ENCODE results near the gene ST6GALNAC6.

The ST6GALNAC6 gene

DNA sequence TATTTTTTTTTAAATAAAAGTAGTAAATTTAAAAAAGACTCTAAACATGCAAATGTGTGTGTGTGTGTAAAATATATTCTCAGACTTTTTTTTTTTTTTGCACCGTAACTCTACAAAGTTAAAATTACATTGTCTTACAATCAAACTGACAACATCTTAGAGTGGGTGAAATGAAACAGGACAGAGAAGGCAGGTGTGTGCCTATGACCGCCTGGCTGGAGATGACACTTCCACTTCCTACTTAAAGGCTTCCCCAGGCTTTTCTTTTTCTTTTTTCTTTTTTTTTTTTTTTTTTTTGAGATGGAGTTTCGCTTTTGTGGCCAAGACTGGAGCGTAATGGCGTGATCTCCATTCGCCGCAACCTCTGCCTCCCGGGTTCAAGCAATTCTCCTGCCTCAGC is 19.3 kb downstream of the ST6GALNAC6 start:
- Mint-ChIP-seq H3K9me3 (no peaks in the 10 kb centered on the region), H3K4me3 (no peak overlapping the region), H3K27me3 (ENCODE audit: low read depth) (no peaks in the 10 kb centered on the region), H3K36me3 (ENCODE audit: low read depth) (peaks cover 15% of the 10 kb centered on the region), H3K27ac (no peak overlapping the region), H3K4me1 (peaks cover 32% of the 10 kb centered on the region)
- TF ChIP-seq CTCF (IDR thresholded peaks at IDR 0.05; ENCODE audit: unreplicated experiment in 3 of 3): no peak

DNA sequence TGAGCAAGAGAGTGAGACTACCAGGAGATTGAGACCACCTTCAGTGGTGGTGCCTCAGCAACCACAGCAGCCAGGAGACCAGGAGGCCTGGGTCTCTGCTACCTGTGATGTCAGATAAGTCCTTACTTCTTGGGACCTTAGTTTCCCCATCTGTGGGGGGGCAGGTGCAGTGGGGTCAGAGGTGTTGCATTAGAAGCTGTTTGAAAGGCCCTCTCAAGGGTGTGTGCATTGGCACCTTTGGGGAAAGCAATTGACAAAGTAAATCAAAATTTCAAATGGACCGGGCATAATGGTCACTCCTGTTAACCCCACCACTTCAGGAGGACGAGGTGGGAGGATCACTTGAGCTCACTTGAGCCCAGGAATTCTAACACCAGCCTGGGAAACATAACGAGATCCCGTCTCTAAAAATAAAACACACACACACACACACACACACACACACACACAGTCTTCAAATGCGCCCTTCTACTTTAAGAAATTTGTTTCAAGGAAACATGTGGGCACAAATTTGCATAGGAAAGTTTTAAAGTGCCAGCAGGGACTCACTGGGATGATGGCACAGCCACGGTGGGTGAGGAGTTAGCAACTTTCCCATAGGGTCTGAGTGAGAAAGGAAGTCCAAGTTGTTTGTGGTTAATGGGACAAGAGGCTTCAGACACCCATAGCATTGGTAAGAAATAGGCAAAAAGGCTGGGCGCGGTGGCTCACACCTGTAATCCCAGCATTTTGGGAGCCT is 20.6 kb downstream of the ST6GALNAC6 start:
- Mint-ChIP-seq H3K9me3 (no peaks in the 10 kb centered on the region), H3K4me1 (peaks cover 25% of the 10 kb centered on the region), H3K36me3 (ENCODE audit: low read depth) (peaks cover 4% of the 10 kb centered on the region), H3K4me3 (peak overlapping the region; percentile 26 to 92 (median 65)), H3K27ac (peak overlapping the region; percentile 51 to 81 (median 65)), H3K27me3 (ENCODE audit: low read depth) (no peaks in the 10 kb centered on the region)
- TF ChIP-seq CTCF (IDR thresholded peaks at IDR 0.05; ENCODE audit: unreplicated experiment in 3 of 3): no peak

DNA sequence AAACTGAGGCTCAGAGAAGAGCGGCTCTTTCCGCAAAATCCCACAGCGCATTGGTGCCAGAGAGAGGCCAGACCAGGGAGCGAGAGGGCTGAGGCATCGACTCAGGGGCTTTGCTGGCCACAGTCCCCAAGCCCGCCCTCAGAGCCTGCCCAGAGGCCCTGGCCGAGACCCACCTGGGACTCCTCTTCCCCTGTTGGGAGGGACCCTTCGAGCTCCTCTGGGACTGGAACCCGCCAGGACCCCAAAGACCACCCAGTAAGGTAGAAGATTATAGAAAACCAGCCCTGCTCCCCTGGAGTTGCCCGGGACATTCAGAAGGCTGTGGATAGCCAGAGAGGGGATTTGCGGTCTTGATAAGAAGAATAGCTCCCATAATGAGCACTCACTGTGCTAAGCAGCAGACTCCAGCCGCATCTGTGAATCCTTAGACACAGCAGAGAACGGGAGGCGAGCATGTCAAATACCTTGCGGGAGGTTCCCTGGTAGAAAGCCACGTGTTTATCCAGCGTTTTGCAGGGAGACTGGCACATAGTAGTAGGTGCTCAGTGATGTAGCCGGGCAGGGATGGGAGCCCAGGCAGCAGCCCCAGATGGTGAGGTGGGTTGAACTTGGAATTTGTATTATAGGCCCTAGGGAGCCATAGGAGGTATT is 21.3 kb downstream of the ST6GALNAC6 start:
- H3K27me3 Mint-ChIP-seq (ENCODE audit: low read depth): no peaks in the 10 kb centered on the region
- H3K36me3 Mint-ChIP-seq (ENCODE audit: low read depth): peaks cover 3% of the 10 kb centered on the region
- H3K4me3 Mint-ChIP-seq: peak overlapping the region; percentile 85 to 92 (median 87)
- no peaks in the 10 kb centered on the region for H3K9me3 Mint-ChIP-seq
- peaks cover 25% of the 10 kb centered on the region for H3K4me1 Mint-ChIP-seq
- H3K27ac Mint-ChIP-seq: peak overlapping the region; percentile 63 to 81 (median 65)
- no peak for TF ChIP-seq CTCF (IDR thresholded peaks at IDR 0.05; ENCODE audit: unreplicated experiment in 3 of 3)

GRCh38 chr9:127877566-127877998 is 21.8 kb downstream of the ST6GALNAC6 start, which contains the start of gene AK1:
Gene AK1, minus strand, starts transcription at chr9:127877675. Its CDS starts 3,058 bp downstream, at chr9:127874617.
- H3K4me3 Mint-ChIP-seq: peak within 1 kb of the TSS; percentile 85 to 94 (median 90)
- peak within 1 kb of the TSS; percentile 65 to 81 (median 66) for H3K27ac Mint-ChIP-seq
- no peak for TF ChIP-seq CTCF (IDR thresholded peaks at IDR 0.05; ENCODE audit: unreplicated experiment in 3 of 3)
- no peaks in the 10 kb centered on the region for H3K27me3 Mint-ChIP-seq (ENCODE audit: low read depth)
- peaks cover 25% of the 10 kb centered on the region for H3K4me1 Mint-ChIP-seq
- peaks cover 3% of the 10 kb centered on the region for H3K36me3 Mint-ChIP-seq (ENCODE audit: low read depth)
- H3K9me3 Mint-ChIP-seq: no peaks in the 10 kb centered on the region

DNA sequence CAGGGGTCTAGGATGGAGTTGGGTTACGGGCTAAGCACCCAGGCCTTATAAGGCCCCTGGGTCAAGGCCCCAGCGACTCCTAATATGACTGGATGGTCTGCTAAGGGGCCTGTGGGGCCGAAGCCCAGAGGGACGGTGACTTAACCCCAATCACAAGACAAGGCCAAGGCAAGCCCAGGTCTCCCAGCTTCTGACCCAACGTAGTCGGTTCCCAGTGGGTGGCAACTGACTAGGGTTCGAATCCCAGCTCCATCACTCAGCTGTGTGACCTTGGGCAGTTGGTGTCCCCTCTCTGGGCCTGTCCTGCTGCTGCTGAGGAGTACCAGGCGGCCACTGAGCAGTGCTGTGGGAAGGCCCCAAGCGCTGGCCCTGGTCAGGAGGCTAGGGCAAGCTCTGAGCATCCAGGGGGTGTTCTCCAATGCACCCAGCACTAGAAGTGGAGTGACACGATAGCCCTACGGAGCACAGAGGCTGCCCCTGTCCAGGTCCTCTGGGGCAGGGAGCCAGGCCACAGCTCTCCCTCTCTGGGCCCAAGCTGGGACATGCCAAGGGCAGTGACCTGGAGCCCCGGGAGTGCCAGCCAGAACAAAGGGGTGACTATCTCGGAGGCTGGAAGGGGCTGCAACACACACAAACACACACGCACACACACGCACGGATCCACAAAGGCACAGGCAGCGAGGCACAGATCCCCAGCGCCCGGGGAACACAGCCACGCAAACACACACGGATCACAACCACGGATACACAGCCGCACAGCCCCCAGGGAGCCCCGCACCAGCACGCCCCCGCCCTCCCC is 22.4 kb downstream of the ST6GALNAC6 start:
- TF ChIP-seq CTCF (IDR thresholded peaks at IDR 0.05; ENCODE audit: unreplicated experiment in 3 of 3): no peak
- peak overlapping the region; percentile 45 to 68 (median 66) for H3K27ac Mint-ChIP-seq
- peak overlapping the region; percentile 82 to 94 (median 90) for H3K4me3 Mint-ChIP-seq
- H3K27me3 Mint-ChIP-seq (ENCODE audit: low read depth): no peaks in the 10 kb centered on the region
- peaks cover 25% of the 10 kb centered on the region for H3K4me1 Mint-ChIP-seq
- H3K9me3 Mint-ChIP-seq: no peaks in the 10 kb centered on the region
- peaks cover 3% of the 10 kb centered on the region for H3K36me3 Mint-ChIP-seq (ENCODE audit: low read depth)
